Ovary (tissue), 3 donors: ENCODE data around the gene DGKG.

Experiments used
- POLR2A ChIP-seq: fragments of 450-650 bp; IDR thresholded peaks from one replicate; pipeline ENCODE4 v1.6.1; 2017; ENCODE audit warnings: antibody characterized with exemption, mild to moderate bottlenecking, moderate library complexity
- TF ChIP-seq, protein P1 (sequence below), 3 donors: fragments of 450-650 bp in 2 of 3; fragments of 200-600 bp in 1 of 3; IDR thresholded peaks; one replicate each; pipeline versions ENCODE4 v1.5.1 to v1.8.0; 2016 to 2022; ENCODE audit warnings: antibody characterized with exemption in 3 of 3, mild to moderate bottlenecking in 1 of 3
- donor health status: DM: no; HTN: no; CAD: no.

DNA sequence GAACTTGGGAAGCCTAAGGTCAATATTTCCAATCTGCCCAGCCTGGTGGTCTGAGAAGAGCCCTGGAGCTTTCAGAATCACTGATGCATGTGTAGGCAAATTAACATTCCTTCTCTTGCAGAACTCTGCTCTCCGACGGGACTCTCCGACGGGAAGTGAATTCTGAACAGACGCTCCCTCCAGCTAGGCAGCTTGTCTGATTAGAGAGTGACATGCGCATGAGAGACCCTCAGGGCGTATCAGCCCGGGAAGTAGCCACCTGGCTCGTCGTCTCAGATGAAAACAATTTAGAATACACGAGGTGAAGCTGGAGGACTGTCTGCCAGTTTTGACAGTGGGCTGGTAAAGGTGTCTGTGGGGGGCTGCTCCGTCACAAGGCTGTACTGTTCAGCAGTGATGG is 103.1 kb downstream of the DGKG start:
- no peak for TF ChIP-seq POLR2A
- TF ChIP-seq, protein P1, sequence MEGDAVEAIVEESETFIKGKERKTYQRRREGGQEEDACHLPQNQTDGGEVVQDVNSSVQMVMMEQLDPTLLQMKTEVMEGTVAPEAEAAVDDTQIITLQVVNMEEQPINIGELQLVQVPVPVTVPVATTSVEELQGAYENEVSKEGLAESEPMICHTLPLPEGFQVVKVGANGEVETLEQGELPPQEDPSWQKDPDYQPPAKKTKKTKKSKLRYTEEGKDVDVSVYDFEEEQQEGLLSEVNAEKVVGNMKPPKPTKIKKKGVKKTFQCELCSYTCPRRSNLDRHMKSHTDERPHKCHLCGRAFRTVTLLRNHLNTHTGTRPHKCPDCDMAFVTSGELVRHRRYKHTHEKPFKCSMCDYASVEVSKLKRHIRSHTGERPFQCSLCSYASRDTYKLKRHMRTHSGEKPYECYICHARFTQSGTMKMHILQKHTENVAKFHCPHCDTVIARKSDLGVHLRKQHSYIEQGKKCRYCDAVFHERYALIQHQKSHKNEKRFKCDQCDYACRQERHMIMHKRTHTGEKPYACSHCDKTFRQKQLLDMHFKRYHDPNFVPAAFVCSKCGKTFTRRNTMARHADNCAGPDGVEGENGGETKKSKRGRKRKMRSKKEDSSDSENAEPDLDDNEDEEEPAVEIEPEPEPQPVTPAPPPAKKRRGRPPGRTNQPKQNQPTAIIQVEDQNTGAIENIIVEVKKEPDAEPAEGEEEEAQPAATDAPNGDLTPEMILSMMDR (IDR thresholded peaks at IDR 0.05), result no peak
